HG02943 (cell line): ENCODE results near the gene EFCAB6.

Experiments
- ATAC-seq: cut with Tn5 transposase; IDR thresholded peaks from one replicate; pipeline ENCODE4 v1.9.1; 2021; ENCODE audit warnings: mild to moderate bottlenecking, low read depth, moderate library complexity; ENCODE audit not compliant: unreplicated experiment

The EFCAB6 gene

GRCh38 chr22:43726964-43727543 lies 85.1 kb downstream of the EFCAB6 start:
- no peak for ATAC-seq

GRCh38 chr22:43726322-43726721 lies 85.8 kb downstream of the EFCAB6 start:
- no peak for ATAC-seq

GRCh38 chr22:43723816-43724215 lies 88.3 kb downstream of the EFCAB6 start:
- no peak for ATAC-seq

GRCh38 chr22:43722444-43722843 lies 89.7 kb downstream of the EFCAB6 start:
- ATAC-seq: no peak

GRCh38 chr22:43720716-43721115 lies 91.4 kb downstream of the EFCAB6 start:
- no peak for ATAC-seq

GRCh38 chr22:43714104-43714503 lies 98.0 kb downstream of the EFCAB6 start:
- ATAC-seq: no peak

- no peak for ATAC-seq
These were observed 100.4 kb downstream of the EFCAB6 start for GRCh38 chr22:43711681-43712080.

GRCh38 chr22:43707648-43708047 lies 104.5 kb downstream of the EFCAB6 start:
- no peak for ATAC-seq

GRCh38 chr22:43706571-43707328 lies 105.4 kb downstream of the EFCAB6 start:
- no peak for ATAC-seq

- ATAC-seq: no peak
These were observed 106.0 kb downstream of the EFCAB6 start for GRCh38 chr22:43706151-43706550.

GRCh38 chr22:43704051-43704450 lies 108.1 kb downstream of the EFCAB6 start:
- no peak for ATAC-seq

- ATAC-seq: no peak
These were observed 113.7 kb downstream of the EFCAB6 start for GRCh38 chr22:43698403-43698802.

GRCh38 chr22:43697894-43698293 lies 114.2 kb downstream of the EFCAB6 start:
- ATAC-seq: no peak

GRCh38 chr22:43693249-43693648 lies 118.9 kb downstream of the EFCAB6 start:
- ATAC-seq: no peak

GRCh38 chr22:43689356-43689755 lies 122.7 kb downstream of the EFCAB6 start:
- no peak for ATAC-seq

GRCh38 chr22:43682851-43683250 lies 129.3 kb downstream of the EFCAB6 start:
- ATAC-seq: no peak

- no peak for ATAC-seq
These were observed 130.3 kb downstream of the EFCAB6 start for GRCh38 chr22:43681731-43682360.

GRCh38 chr22:43670513-43670912 lies 141.6 kb downstream of the EFCAB6 start:
- ATAC-seq: no peak

GRCh38 chr22:43669190-43669589 lies 142.9 kb downstream of the EFCAB6 start:
- ATAC-seq: no peak

GRCh38 chr22:43667656-43668055 lies 144.4 kb downstream of the EFCAB6 start:
- ATAC-seq: no peak

GRCh38 chr22:43666457-43666856 lies 145.6 kb downstream of the EFCAB6 start:
- no peak for ATAC-seq

GRCh38 chr22:43658823-43659222 lies 153.3 kb downstream of the EFCAB6 start:
- no peak for ATAC-seq
